Memory B cell (primary cell): ENCODE results near the gene TMEM45B.
"Not testable (repeated sequence)": the region's sequence is repeated elsewhere in the genome, so short reads cannot be mapped to it uniquely, and the experiment has no call there.

Experiments used
- ATAC-seq: fragments of 150-1000 bp; cut with Tn5 transposase; 2 replicates; pipeline ENCODE4 v1.10.0; 2021; ENCODE audit warnings: low read depth, mild to moderate bottlenecking, moderate library complexity
- DNase-seq, 2 donors: peaks; one replicate each; pipeline ENCODE4 v3.0.0; 2022; ENCODE audit warnings: low spot score in 2 of 2
- H3K27ac Mint-ChIP-seq: one replicate; pipeline ENCODE4 v1.8.0; 2022; ENCODE audit warnings: mild to moderate bottlenecking, moderate library complexity, mixed read lengths
- H3K27me3 Mint-ChIP-seq: one replicate; pipeline ENCODE4 v1.8.0; 2022; ENCODE audit warnings: mixed read lengths
- H3K36me3 Mint-ChIP-seq: one replicate; pipeline ENCODE4 v1.8.0; 2022; ENCODE audit warnings: mild to moderate bottlenecking, mixed read lengths
- H3K4me1 Mint-ChIP-seq: one replicate; pipeline ENCODE4 v1.8.0; 2022; ENCODE audit warnings: mixed read lengths
- H3K4me3 Mint-ChIP-seq: one replicate; pipeline ENCODE4 v1.8.0; 2022; ENCODE audit warnings: mild to moderate bottlenecking, moderate library complexity, mixed read lengths
- H3K9me3 Mint-ChIP-seq: one replicate; pipeline ENCODE4 v1.8.0; 2022; ENCODE audit warnings: mixed read lengths

The TMEM45B gene

GRCh38 chr11:129849447-129850130, 33.9 kb downstream of the TMEM45B start:
- no peak for DNase-seq
- Mint-ChIP-seq H3K27me3 (peaks cover 4% of the 10 kb centered on the region), H3K4me3 (no peak overlapping the region), H3K27ac (no peak overlapping the region), H3K4me1 (peaks cover 6% of the 10 kb centered on the region), H3K9me3 (no peaks in the 10 kb centered on the region), H3K36me3 (no peaks in the 10 kb centered on the region)
- no peak for ATAC-seq

- H3K4me1 Mint-ChIP-seq, result no peaks in the 10 kb centered on the region
- peaks cover 4% of the 10 kb centered on the region for H3K27me3 Mint-ChIP-seq
- DNase-seq, result no peak
- H3K9me3 Mint-ChIP-seq, result no peaks in the 10 kb centered on the region
- H3K36me3 Mint-ChIP-seq, result no peaks in the 10 kb centered on the region
- H3K27ac Mint-ChIP-seq, result no peak overlapping the region
- ATAC-seq, result no peak
- no peak overlapping the region for H3K4me3 Mint-ChIP-seq
These were observed 36.6 kb downstream of the TMEM45B start for GRCh38 chr11:129852125-129852740.

GRCh38 chr11:129853518-129854231, 38.0 kb downstream of the TMEM45B start:
- no peak overlapping the region for H3K4me3 Mint-ChIP-seq
- H3K9me3 Mint-ChIP-seq, result no peaks in the 10 kb centered on the region
- no peak for DNase-seq
- no peak overlapping the region for H3K27ac Mint-ChIP-seq
- no peaks in the 10 kb centered on the region for H3K36me3 Mint-ChIP-seq
- no peak for ATAC-seq
- H3K4me1 Mint-ChIP-seq, result no peaks in the 10 kb centered on the region
- peaks cover 4% of the 10 kb centered on the region for H3K27me3 Mint-ChIP-seq

- H3K27ac Mint-ChIP-seq, result no peak overlapping the region
These were observed 38.7 kb downstream of the TMEM45B start for GRCh38 chr11:129854232-129854805.

GRCh38 chr11:129855086-129855485, 39.4 kb downstream of the TMEM45B start:
- Mint-ChIP-seq H3K4me3 (no peak overlapping the region), H3K9me3 (no peaks in the 10 kb centered on the region), H3K4me1 (no peaks in the 10 kb centered on the region), H3K27ac (no peak overlapping the region), H3K27me3 (peaks cover 4% of the 10 kb centered on the region), H3K36me3 (peaks cover 3% of the 10 kb centered on the region)
- ATAC-seq, result no peak
- no peak for DNase-seq

More at GRCh38 chr11:129854232-129854805, 38.7 kb downstream of the TMEM45B start:
- no peaks in the 10 kb centered on the region for H3K9me3 Mint-ChIP-seq
- DNase-seq (no peak), ATAC-seq (no peak)
- H3K27me3 Mint-ChIP-seq, result peaks cover 4% of the 10 kb centered on the region
- H3K36me3 Mint-ChIP-seq, result no peaks in the 10 kb centered on the region
- no peak overlapping the region for H3K4me3 Mint-ChIP-seq
- no peaks in the 10 kb centered on the region for H3K4me1 Mint-ChIP-seq

GRCh38 chr11:129856036-129856435, 40.4 kb downstream of the TMEM45B start:
- no peak overlapping the region for H3K4me3 Mint-ChIP-seq

GRCh38 chr11:129861702-129862522, 46.3 kb downstream of the TMEM45B start:
- DNase-seq, result no peak
- Mint-ChIP-seq H3K4me3 (no peak overlapping the region), H3K36me3 (peaks cover 33% of the 10 kb centered on the region), H3K27ac (no peak overlapping the region), H3K4me1 (no peaks in the 10 kb centered on the region), H3K9me3 (no peaks in the 10 kb centered on the region), H3K27me3 (no peaks in the 10 kb centered on the region)
- ATAC-seq, result no peak

More at GRCh38 chr11:129856036-129856435, 40.4 kb downstream of the TMEM45B start:
- Mint-ChIP-seq H3K4me1 (no peaks in the 10 kb centered on the region), H3K36me3 (peaks cover 5% of the 10 kb centered on the region), H3K27ac (no peak overlapping the region), H3K9me3 (no peaks in the 10 kb centered on the region), H3K27me3 (no peaks in the 10 kb centered on the region)
- ATAC-seq (no peak), DNase-seq (no peak)

- DNase-seq (no peak), ATAC-seq (no peak)
- Mint-ChIP-seq H3K27ac (peak overlapping the region; percentile 73), H3K4me1 (no peaks in the 10 kb centered on the region), H3K9me3 (no peaks in the 10 kb centered on the region), H3K27me3 (no peaks in the 10 kb centered on the region), H3K4me3 (no peak overlapping the region), H3K36me3 (peaks cover 44% of the 10 kb centered on the region)
These were observed 49.2 kb downstream of the TMEM45B start for GRCh38 chr11:129864811-129865210.

- Mint-ChIP-seq H3K27me3 (no peaks in the 10 kb centered on the region), H3K4me1 (no peaks in the 10 kb centered on the region), H3K9me3 (no peaks in the 10 kb centered on the region), H3K4me3 (no peak overlapping the region), H3K36me3 (peaks cover 46% of the 10 kb centered on the region), H3K27ac (no peak overlapping the region)
- no peak for ATAC-seq
- no peak for DNase-seq
These were observed 50.1 kb downstream of the TMEM45B start for GRCh38 chr11:129865701-129866100.

GRCh38 chr11:129866311-129866710, 50.7 kb downstream of the TMEM45B start:
- no peak overlapping the region for H3K27ac Mint-ChIP-seq

GRCh38 chr11:129868626-129869025, 53.0 kb downstream of the TMEM45B start:
- H3K27ac Mint-ChIP-seq, H3K9me3 Mint-ChIP-seq, ATAC-seq, H3K4me1 Mint-ChIP-seq, H3K27me3 Mint-ChIP-seq, H3K4me3 Mint-ChIP-seq, DNase-seq: not testable (repeated sequence)
- peaks cover 52% of the 10 kb centered on the region for H3K36me3 Mint-ChIP-seq

More at GRCh38 chr11:129866311-129866710, 50.7 kb downstream of the TMEM45B start:
- no peaks in the 10 kb centered on the region for H3K4me1 Mint-ChIP-seq
- no peaks in the 10 kb centered on the region for H3K27me3 Mint-ChIP-seq
- peaks cover 50% of the 10 kb centered on the region for H3K36me3 Mint-ChIP-seq
- H3K4me3 Mint-ChIP-seq, result no peak overlapping the region
- no peaks in the 10 kb centered on the region for H3K9me3 Mint-ChIP-seq
- DNase-seq, result no peak
- no peak for ATAC-seq

- ATAC-seq (no peak), DNase-seq (no peak)
- Mint-ChIP-seq H3K4me3 (no peak overlapping the region), H3K36me3 (peaks cover 49% of the 10 kb centered on the region), H3K27me3 (no peaks in the 10 kb centered on the region), H3K9me3 (no peaks in the 10 kb centered on the region), H3K27ac (no peak overlapping the region), H3K4me1 (peaks cover 2% of the 10 kb centered on the region)
These were observed 56.3 kb downstream of the TMEM45B start for GRCh38 chr11:129871914-129872313.

GRCh38 chr11:129880311-129880710, 64.7 kb downstream of the TMEM45B start:
- Mint-ChIP-seq H3K27ac (peak overlapping the region; percentile 40), H3K27me3 (no peaks in the 10 kb centered on the region), H3K4me1 (no peaks in the 10 kb centered on the region), H3K36me3 (peaks cover 58% of the 10 kb centered on the region), H3K4me3 (no peak overlapping the region), H3K9me3 (no peaks in the 10 kb centered on the region)
- DNase-seq (no peak), ATAC-seq (no peak)
